ENCODE data around the gene ZNF320. TPM values are rescaled to one million over a fixed set of nuclear protein-coding genes. Genes with fewer than 3 reads are reported as not detected.
A peak's percentile ranks its signal among the peaks of the same experiment; 100 is the strongest.

ZNF320 gene
- total RNA-seq, 1 experiment from 2014 or later = 10.2 TPM

DNA sequence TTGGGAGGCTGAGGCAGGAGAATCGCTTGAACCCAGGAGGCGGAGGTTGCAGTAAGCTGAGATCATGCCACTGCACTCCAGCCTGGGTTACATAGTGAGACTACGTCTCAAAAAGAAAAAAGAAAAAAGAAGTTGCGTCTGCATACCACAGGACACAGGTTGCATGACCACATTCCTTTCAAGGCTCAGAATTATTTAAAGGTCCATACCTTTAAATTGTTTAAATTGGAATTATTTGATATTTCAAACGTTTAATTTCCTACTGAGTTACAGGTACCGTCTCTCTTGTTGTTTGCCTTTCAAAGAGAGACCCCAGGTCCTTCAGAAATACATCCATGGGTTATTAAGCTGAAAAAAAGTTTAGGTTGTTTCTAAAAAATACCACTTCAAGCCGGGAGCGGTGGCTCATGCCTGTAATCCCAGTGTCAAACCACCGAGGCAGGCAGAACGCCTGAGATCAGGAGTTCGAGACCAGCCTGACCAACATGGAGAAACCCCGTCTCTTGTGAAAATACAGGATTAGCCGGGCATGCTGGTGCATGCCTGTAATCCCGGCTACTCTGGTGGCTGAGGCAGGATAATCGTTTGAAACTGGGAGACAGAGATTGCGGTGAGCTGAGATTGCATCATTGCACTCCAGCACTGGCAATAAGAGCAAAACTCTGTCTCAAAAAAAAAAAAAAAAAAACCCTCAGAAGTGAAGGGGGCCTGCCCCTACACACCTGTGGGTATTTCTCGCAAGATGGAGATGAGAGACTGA is 46.6 kb upstream of the ZNF320 start:
- DNase-seq (ENCODE audit: low read depth, low spot score) = no peak
- POLR2A ChIA-PET = no interaction called here
- no peak for ATAC-seq
- Histone ChIP-seq H3K4me1 (ENCODE audit: control insufficient read depth, insufficient read depth, low read length) (no peaks in the 10 kb centered on the region), H3K36me3 (ENCODE audit: control insufficient read depth, insufficient read depth, low read length) (no peaks in the 10 kb centered on the region), H3K4me3 (ENCODE audit: low read depth in 2 of 2, low read length in 2 of 2) (no peak overlapping the region), H3K27ac (ENCODE audit: low read length) (no peak overlapping the region), H3K9me3 (ENCODE audit: control insufficient read depth, insufficient read depth, low read depth, low read length) (peaks cover 8% of the 10 kb centered on the region; the same call in 1 of the 2 replicates), H3K27me3 (ENCODE audit: control insufficient read depth, insufficient read depth, low read length) (no peaks in the 10 kb centered on the region)
- no peak for TF ChIP-seq TCF7L2 (IDR thresholded peaks at IDR 0.05; ENCODE audit: low read depth, low read length)
- BruUV-seq (replicated peaks) = no TSS peak
- in situ Hi-C loops (cut with HindIII; ENCODE audit: low pct_unique_long_range_greater_than_20kb, low sequenced_read_pairs) = no loop called here
- CTCF ChIA-PET = interaction anchor here (0.6 kb wide), 1 partner anchor 19 kb away, joined by 11 read pairs; no protein-coding TSS in a partner anchor
- intact Hi-C loops (cut with micrococcal nuclease; ENCODE audit: unreplicated experiment) = no loop called here

- in situ Hi-C loops (cut with HindIII; ENCODE audit: low pct_unique_long_range_greater_than_20kb, low sequenced_read_pairs) (no loop called here), intact Hi-C loops (cut with micrococcal nuclease; ENCODE audit: unreplicated experiment) (no loop called here)
- BruUV-seq (replicated peaks) = no TSS peak
- 0 out of 2 replicates have a peak overlapping the region, but pooled peaks have one; percentile 48 for H3K27ac ChIP-seq (ENCODE audit: low read length)
- H3K36me3 ChIP-seq (ENCODE audit: control insufficient read depth, insufficient read depth, low read length) = no peaks in the 10 kb centered on the region
- TF ChIP-seq, protein P1, sequence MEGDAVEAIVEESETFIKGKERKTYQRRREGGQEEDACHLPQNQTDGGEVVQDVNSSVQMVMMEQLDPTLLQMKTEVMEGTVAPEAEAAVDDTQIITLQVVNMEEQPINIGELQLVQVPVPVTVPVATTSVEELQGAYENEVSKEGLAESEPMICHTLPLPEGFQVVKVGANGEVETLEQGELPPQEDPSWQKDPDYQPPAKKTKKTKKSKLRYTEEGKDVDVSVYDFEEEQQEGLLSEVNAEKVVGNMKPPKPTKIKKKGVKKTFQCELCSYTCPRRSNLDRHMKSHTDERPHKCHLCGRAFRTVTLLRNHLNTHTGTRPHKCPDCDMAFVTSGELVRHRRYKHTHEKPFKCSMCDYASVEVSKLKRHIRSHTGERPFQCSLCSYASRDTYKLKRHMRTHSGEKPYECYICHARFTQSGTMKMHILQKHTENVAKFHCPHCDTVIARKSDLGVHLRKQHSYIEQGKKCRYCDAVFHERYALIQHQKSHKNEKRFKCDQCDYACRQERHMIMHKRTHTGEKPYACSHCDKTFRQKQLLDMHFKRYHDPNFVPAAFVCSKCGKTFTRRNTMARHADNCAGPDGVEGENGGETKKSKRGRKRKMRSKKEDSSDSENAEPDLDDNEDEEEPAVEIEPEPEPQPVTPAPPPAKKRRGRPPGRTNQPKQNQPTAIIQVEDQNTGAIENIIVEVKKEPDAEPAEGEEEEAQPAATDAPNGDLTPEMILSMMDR (IDR thresholded peaks at IDR 0.05) = no peak
- TF ChIP-seq TCF7L2 (IDR thresholded peaks at IDR 0.05; ENCODE audit: low read depth, low read length) = no peak
- TF ChIP-seq, protein P2, sequence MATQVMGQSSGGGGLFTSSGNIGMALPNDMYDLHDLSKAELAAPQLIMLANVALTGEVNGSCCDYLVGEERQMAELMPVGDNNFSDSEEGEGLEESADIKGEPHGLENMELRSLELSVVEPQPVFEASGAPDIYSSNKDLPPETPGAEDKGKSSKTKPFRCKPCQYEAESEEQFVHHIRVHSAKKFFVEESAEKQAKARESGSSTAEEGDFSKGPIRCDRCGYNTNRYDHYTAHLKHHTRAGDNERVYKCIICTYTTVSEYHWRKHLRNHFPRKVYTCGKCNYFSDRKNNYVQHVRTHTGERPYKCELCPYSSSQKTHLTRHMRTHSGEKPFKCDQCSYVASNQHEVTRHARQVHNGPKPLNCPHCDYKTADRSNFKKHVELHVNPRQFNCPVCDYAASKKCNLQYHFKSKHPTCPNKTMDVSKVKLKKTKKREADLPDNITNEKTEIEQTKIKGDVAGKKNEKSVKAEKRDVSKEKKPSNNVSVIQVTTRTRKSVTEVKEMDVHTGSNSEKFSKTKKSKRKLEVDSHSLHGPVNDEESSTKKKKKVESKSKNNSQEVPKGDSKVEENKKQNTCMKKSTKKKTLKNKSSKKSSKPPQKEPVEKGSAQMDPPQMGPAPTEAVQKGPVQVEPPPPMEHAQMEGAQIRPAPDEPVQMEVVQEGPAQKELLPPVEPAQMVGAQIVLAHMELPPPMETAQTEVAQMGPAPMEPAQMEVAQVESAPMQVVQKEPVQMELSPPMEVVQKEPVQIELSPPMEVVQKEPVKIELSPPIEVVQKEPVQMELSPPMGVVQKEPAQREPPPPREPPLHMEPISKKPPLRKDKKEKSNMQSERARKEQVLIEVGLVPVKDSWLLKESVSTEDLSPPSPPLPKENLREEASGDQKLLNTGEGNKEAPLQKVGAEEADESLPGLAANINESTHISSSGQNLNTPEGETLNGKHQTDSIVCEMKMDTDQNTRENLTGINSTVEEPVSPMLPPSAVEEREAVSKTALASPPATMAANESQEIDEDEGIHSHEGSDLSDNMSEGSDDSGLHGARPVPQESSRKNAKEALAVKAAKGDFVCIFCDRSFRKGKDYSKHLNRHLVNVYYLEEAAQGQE (IDR thresholded peaks at IDR 0.05; ENCODE audit: insufficient read depth in 1 of 2, low read depth in 2 of 2, low read length in 1 of 2) = no peak
- peak overlapping the region; percentile 79 to 96 for H3K4me3 ChIP-seq (ENCODE audit: low read depth in 2 of 2, low read length in 2 of 2)
- peaks cover 3% of the 10 kb centered on the region; the same call in 1 of the 2 replicates for H3K9me3 ChIP-seq (ENCODE audit: control insufficient read depth, insufficient read depth, low read depth, low read length)
- no peak for ATAC-seq
- no peak for DNase-seq (ENCODE audit: low read depth, low spot score)
- ChIA-PET POLR2A (no interaction called here), CTCF (no interaction called here)
- H3K27me3 ChIP-seq (ENCODE audit: control insufficient read depth, insufficient read depth, low read length) = no peaks in the 10 kb centered on the region
- H3K4me1 ChIP-seq (ENCODE audit: control insufficient read depth, insufficient read depth, low read length) = no peaks in the 10 kb centered on the region
These were observed 45.9 kb upstream of the ZNF320 start for GRCh38 chr19:52943134-52943883.

GRCh38 chr19:52942386-52943133 is 45.1 kb upstream of the ZNF320 start:
- intact Hi-C loops (cut with micrococcal nuclease; ENCODE audit: unreplicated experiment) (no loop called here), in situ Hi-C loops (cut with HindIII; ENCODE audit: low pct_unique_long_range_greater_than_20kb, low sequenced_read_pairs) (no loop called here)
- CTCF ChIA-PET = no interaction called here
- H3K36me3 ChIP-seq (ENCODE audit: control insufficient read depth, insufficient read depth, low read length) = no peaks in the 10 kb centered on the region
- TF ChIP-seq TCF7L2 (IDR thresholded peaks at IDR 0.05; ENCODE audit: low read depth, low read length) (no peak), POLR2AphosphoS5 (IDR thresholded peaks at IDR 0.05; ENCODE audit: low read depth, low read length) (peak; percentile 85), SIN3A (IDR thresholded peaks at IDR 0.05; ENCODE audit: borderline replicate concordance, insufficient read depth, low read depth, low read length) (no peak)
- TF ChIP-seq, protein P1 (IDR thresholded peaks at IDR 0.05) = no peak
- TF ChIP-seq, protein P2 (IDR thresholded peaks at IDR 0.05; ENCODE audit: insufficient read depth in 1 of 2, low read depth in 2 of 2, low read length in 1 of 2) = no peak
- H3K9me3 ChIP-seq (ENCODE audit: control insufficient read depth, insufficient read depth, low read depth, low read length) = no peaks in the 10 kb centered on the region
- H3K4me1 ChIP-seq (ENCODE audit: control insufficient read depth, insufficient read depth, low read length) = no peaks in the 10 kb centered on the region
- H3K4me3 ChIP-seq (ENCODE audit: low read depth in 2 of 2, low read length in 2 of 2) = peak overlapping the region; percentile 79 to 96
- no peaks in the 10 kb centered on the region for H3K27me3 ChIP-seq (ENCODE audit: control insufficient read depth, insufficient read depth, low read length)
- DNase-seq (ENCODE audit: low read depth, low spot score) = no peak
- POLR2A ChIA-PET = no interaction called here
- BruUV-seq (replicated peaks) = no TSS peak
- peak; percentile 95 for ATAC-seq
- H3K27ac ChIP-seq (ENCODE audit: low read length) = peak overlapping the region; percentile 82

Data from Panc1 (cell line).